Activated naive CD4-positive, alpha-beta T cell treated with anti-CD3 and anti-CD28 coated beads, Interleukin-2, amount 50 U/mL, for 24 hours (primary cell): ENCODE results near the gene RRP9.
A peak's percentile ranks its signal among the peaks of the same experiment; 100 is the strongest.

Experiments used
- H3K27ac Mint-ChIP-seq: one replicate; pipeline ENCODE4 v1.8.0; 2021; ENCODE audit warnings: mild to moderate bottlenecking, mixed read lengths
- H3K27me3 Mint-ChIP-seq: one replicate; pipeline ENCODE4 v1.8.0; 2021; ENCODE audit warnings: mixed read lengths
- H3K36me3 Mint-ChIP-seq: one replicate; pipeline ENCODE4 v1.8.0; 2021; ENCODE audit warnings: mixed read lengths
- H3K4me1 Mint-ChIP-seq: one replicate; pipeline ENCODE4 v1.8.0; 2021; ENCODE audit warnings: mixed read lengths
- H3K4me3 Mint-ChIP-seq: one replicate; pipeline ENCODE4 v1.8.0; 2021; ENCODE audit warnings: mild to moderate bottlenecking, mixed read lengths
- H3K9me3 Mint-ChIP-seq: one replicate; pipeline ENCODE4 v1.8.0; 2021; ENCODE audit warnings: mixed read lengths

RRP9 gene

GRCh38 chr3:51963951-51964451 lies 22.3 kb upstream of the RRP9 start:
- Mint-ChIP-seq H3K4me3 (no peak overlapping the region), H3K9me3 (no peaks in the 10 kb centered on the region), H3K27ac (no peak overlapping the region), H3K27me3 (no peaks in the 10 kb centered on the region), H3K36me3 (no peaks in the 10 kb centered on the region), H3K4me1 (peaks cover 17% of the 10 kb centered on the region)

GRCh38 chr3:51962854-51963530 lies 21.3 kb upstream of the RRP9 start:
- H3K4me3 Mint-ChIP-seq = no peak overlapping the region
- H3K36me3 Mint-ChIP-seq = peaks cover 2% of the 10 kb centered on the region
- H3K27me3 Mint-ChIP-seq = peaks cover 1% of the 10 kb centered on the region
- peaks cover 13% of the 10 kb centered on the region for H3K4me1 Mint-ChIP-seq
- no peak overlapping the region for H3K27ac Mint-ChIP-seq
- H3K9me3 Mint-ChIP-seq = no peaks in the 10 kb centered on the region

- H3K9me3 Mint-ChIP-seq = no peaks in the 10 kb centered on the region
- no peak overlapping the region for H3K27ac Mint-ChIP-seq
- H3K4me3 Mint-ChIP-seq = no peak overlapping the region
- peaks cover 13% of the 10 kb centered on the region for H3K4me1 Mint-ChIP-seq
- H3K27me3 Mint-ChIP-seq = peaks cover 1% of the 10 kb centered on the region
- H3K36me3 Mint-ChIP-seq = peaks cover 2% of the 10 kb centered on the region
Observed at GRCh38 chr3:51961602-51962569, 20.2 kb upstream of the RRP9 start.

- no peak overlapping the region for H3K4me3 Mint-ChIP-seq
- no peaks in the 10 kb centered on the region for H3K9me3 Mint-ChIP-seq
- peaks cover 2% of the 10 kb centered on the region for H3K36me3 Mint-ChIP-seq
- H3K27me3 Mint-ChIP-seq = peaks cover 1% of the 10 kb centered on the region
- no peak overlapping the region for H3K27ac Mint-ChIP-seq
- H3K4me1 Mint-ChIP-seq = peaks cover 7% of the 10 kb centered on the region
Observed at GRCh38 chr3:51961011-51961410, 19.3 kb upstream of the RRP9 start.

GRCh38 chr3:51960386-51960785 lies 18.7 kb upstream of the RRP9 start:
- H3K27me3 Mint-ChIP-seq = peaks cover 1% of the 10 kb centered on the region
- peaks cover 2% of the 10 kb centered on the region for H3K36me3 Mint-ChIP-seq
- no peak overlapping the region for H3K27ac Mint-ChIP-seq
- H3K4me1 Mint-ChIP-seq = peaks cover 5% of the 10 kb centered on the region
- H3K9me3 Mint-ChIP-seq = no peaks in the 10 kb centered on the region
- H3K4me3 Mint-ChIP-seq = no peak overlapping the region

GRCh38 chr3:51959651-51960050 lies 17.9 kb upstream of the RRP9 start:
- Mint-ChIP-seq H3K4me3 (no peak overlapping the region), H3K4me1 (no peaks in the 10 kb centered on the region), H3K36me3 (peaks cover 2% of the 10 kb centered on the region), H3K27me3 (peaks cover 1% of the 10 kb centered on the region), H3K9me3 (no peaks in the 10 kb centered on the region), H3K27ac (no peak overlapping the region)

GRCh38 chr3:51958603-51959521 lies 17.2 kb upstream of the RRP9 start:
- peaks cover 4% of the 10 kb centered on the region for H3K27me3 Mint-ChIP-seq
- H3K36me3 Mint-ChIP-seq = peaks cover 2% of the 10 kb centered on the region
- no peak overlapping the region for H3K4me3 Mint-ChIP-seq
- no peaks in the 10 kb centered on the region for H3K9me3 Mint-ChIP-seq
- no peaks in the 10 kb centered on the region for H3K4me1 Mint-ChIP-seq
- H3K27ac Mint-ChIP-seq = no peak overlapping the region

- H3K27ac Mint-ChIP-seq = no peak overlapping the region
- H3K4me3 Mint-ChIP-seq = no peak overlapping the region
- peaks cover 9% of the 10 kb centered on the region for H3K27me3 Mint-ChIP-seq
- H3K9me3 Mint-ChIP-seq = no peaks in the 10 kb centered on the region
- no peaks in the 10 kb centered on the region for H3K4me1 Mint-ChIP-seq
- H3K36me3 Mint-ChIP-seq = peaks cover 2% of the 10 kb centered on the region
Observed at GRCh38 chr3:51957520-51958205, 16.0 kb upstream of the RRP9 start.

- H3K9me3 Mint-ChIP-seq = no peaks in the 10 kb centered on the region
- H3K4me3 Mint-ChIP-seq = peak overlapping the region; percentile 49
- no peak overlapping the region for H3K27ac Mint-ChIP-seq
- peaks cover 9% of the 10 kb centered on the region for H3K27me3 Mint-ChIP-seq
- peaks cover 2% of the 10 kb centered on the region for H3K36me3 Mint-ChIP-seq
- no peaks in the 10 kb centered on the region for H3K4me1 Mint-ChIP-seq
Observed at GRCh38 chr3:51955893-51956770, 14.4 kb upstream of the RRP9 start.

GRCh38 chr3:51955175-51955892 lies 13.6 kb upstream of the RRP9 start, which contains the start of gene GPR62:
Gene GPR62 (plus strand): TSS chr3:51955381. CDS start chr3:51955653, 272 bp downstream.
- no peaks in the 10 kb centered on the region for H3K9me3 Mint-ChIP-seq
- no peaks in the 10 kb centered on the region for H3K4me1 Mint-ChIP-seq
- H3K27me3 Mint-ChIP-seq = peaks cover 9% of the 10 kb centered on the region
- peaks cover 2% of the 10 kb centered on the region for H3K36me3 Mint-ChIP-seq
- no peak within 1 kb of the TSS for H3K27ac Mint-ChIP-seq
- H3K4me3 Mint-ChIP-seq = peak within 1 kb of the TSS; percentile 49

GRCh38 chr3:51954713-51955112 lies 13.0 kb upstream of the RRP9 start:
- Mint-ChIP-seq H3K4me3 (no peak overlapping the region), H3K9me3 (no peaks in the 10 kb centered on the region), H3K36me3 (peaks cover 2% of the 10 kb centered on the region), H3K4me1 (no peaks in the 10 kb centered on the region), H3K27me3 (peaks cover 9% of the 10 kb centered on the region), H3K27ac (no peak overlapping the region)

- H3K4me3 Mint-ChIP-seq = no peak overlapping the region
- peaks cover 2% of the 10 kb centered on the region for H3K36me3 Mint-ChIP-seq
- H3K27ac Mint-ChIP-seq = no peak overlapping the region
- H3K27me3 Mint-ChIP-seq = peaks cover 9% of the 10 kb centered on the region
- H3K4me1 Mint-ChIP-seq = no peaks in the 10 kb centered on the region
- no peaks in the 10 kb centered on the region for H3K9me3 Mint-ChIP-seq
Observed at GRCh38 chr3:51954105-51954504, 12.4 kb upstream of the RRP9 start.

GRCh38 chr3:51953445-51953844 lies 11.7 kb upstream of the RRP9 start:
- Mint-ChIP-seq H3K4me1 (no peaks in the 10 kb centered on the region), H3K27me3 (peaks cover 9% of the 10 kb centered on the region), H3K4me3 (no peak overlapping the region), H3K36me3 (peaks cover 2% of the 10 kb centered on the region), H3K27ac (no peak overlapping the region), H3K9me3 (no peaks in the 10 kb centered on the region)
